WTC11 (cell line): ENCODE measurements around the gene POMC.

Source experiments
- FOXJ3 ChIP-seq: sonication (generic); formaldehyde crosslinking; IDR thresholded peaks from 2 replicates; pipeline ENCODE4 v1.9.0; 2021; ENCODE audit warnings: missing genetic modification reagents, mild to moderate bottlenecking, borderline replicate concordance
- NFYB ChIP-seq: sonication (generic); formaldehyde crosslinking; conservative IDR thresholded peaks from 2 replicates; pipeline ENCODE4 v1.8.0; 2022; ENCODE audit warnings: low read depth, missing genetic modification reagents
- SMAD3 ChIP-seq: sonication (generic); formaldehyde crosslinking; IDR thresholded peaks from 2 replicates; pipeline ENCODE4 v1.8.0; 2022; ENCODE audit warnings: missing genetic modification reagents, mild to moderate bottlenecking, borderline replicate concordance
- SOX15 ChIP-seq: fragments of 250-450 bp; sonication (Bioruptor Pico); IDR thresholded peaks from 2 replicates; pipeline ENCODE4 v1.9.0; 2021; ENCODE audit warnings: mild to moderate bottlenecking
- SP1 ChIP-seq: sonication (generic); formaldehyde crosslinking; conservative IDR thresholded peaks from 2 replicates; pipeline ENCODE4 v1.8.1; 2022; ENCODE audit warnings: missing genetic modification reagents
- TCF7 ChIP-seq: sonication (generic); formaldehyde crosslinking; IDR thresholded peaks from 2 replicates; pipeline ENCODE4 v1.8.0; 2022; ENCODE audit warnings: mild to moderate bottlenecking, low read depth, missing genetic modification reagents, moderate library complexity
- TF ChIP-seq, protein P1 (sequence below): fragments of 200-600 bp; IDR thresholded peaks from 2 replicates; pipeline ENCODE4 v1.8.0; 2022; ENCODE audit warnings: antibody characterized with exemption
- TF ChIP-seq, protein P2 (sequence below): sonication (generic); formaldehyde crosslinking; IDR thresholded peaks from 2 replicates; pipeline ENCODE4 v1.8.0; 2022; ENCODE audit warnings: mild to moderate bottlenecking, missing genetic modification reagents
- TF ChIP-seq, protein P3 (sequence below): sonication (generic); formaldehyde crosslinking; IDR thresholded peaks from 2 replicates; pipeline ENCODE4 v1.8.1; 2023; ENCODE audit warnings: mild to moderate bottlenecking, missing genetic modification reagents, moderate library complexity

DNA sequence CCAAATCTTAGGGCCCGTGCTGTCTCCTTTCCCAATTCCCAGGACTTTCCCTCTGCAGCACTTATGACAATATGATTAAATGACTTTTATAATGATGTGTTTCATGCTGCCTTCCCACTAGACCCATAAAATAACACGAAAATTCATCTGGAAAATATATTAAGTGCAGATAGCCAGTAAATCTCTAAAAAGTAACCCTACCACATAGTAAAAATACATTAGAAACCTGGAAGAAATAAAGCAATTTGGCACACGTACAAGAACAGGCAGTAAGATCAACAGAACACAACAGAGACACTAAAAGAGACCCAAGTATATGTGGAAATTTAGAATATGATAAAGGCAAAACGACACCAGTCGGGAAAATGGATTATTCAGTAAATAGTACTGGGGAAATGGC lies 30.2 kb upstream of the POMC start:
- TF ChIP-seq SMAD3 (CRISPR knock-in tag) (no peak), TCF7 (no peak), FOXJ3 (no peak), SOX15 (CRISPR knock-in tag) (no peak), SP1 (CRISPR knock-in tag) (no peak), NFYB (CRISPR knock-in tag) (no peak)
- TF ChIP-seq, protein P1, sequence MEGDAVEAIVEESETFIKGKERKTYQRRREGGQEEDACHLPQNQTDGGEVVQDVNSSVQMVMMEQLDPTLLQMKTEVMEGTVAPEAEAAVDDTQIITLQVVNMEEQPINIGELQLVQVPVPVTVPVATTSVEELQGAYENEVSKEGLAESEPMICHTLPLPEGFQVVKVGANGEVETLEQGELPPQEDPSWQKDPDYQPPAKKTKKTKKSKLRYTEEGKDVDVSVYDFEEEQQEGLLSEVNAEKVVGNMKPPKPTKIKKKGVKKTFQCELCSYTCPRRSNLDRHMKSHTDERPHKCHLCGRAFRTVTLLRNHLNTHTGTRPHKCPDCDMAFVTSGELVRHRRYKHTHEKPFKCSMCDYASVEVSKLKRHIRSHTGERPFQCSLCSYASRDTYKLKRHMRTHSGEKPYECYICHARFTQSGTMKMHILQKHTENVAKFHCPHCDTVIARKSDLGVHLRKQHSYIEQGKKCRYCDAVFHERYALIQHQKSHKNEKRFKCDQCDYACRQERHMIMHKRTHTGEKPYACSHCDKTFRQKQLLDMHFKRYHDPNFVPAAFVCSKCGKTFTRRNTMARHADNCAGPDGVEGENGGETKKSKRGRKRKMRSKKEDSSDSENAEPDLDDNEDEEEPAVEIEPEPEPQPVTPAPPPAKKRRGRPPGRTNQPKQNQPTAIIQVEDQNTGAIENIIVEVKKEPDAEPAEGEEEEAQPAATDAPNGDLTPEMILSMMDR: no peak
- TF ChIP-seq, protein P2, sequence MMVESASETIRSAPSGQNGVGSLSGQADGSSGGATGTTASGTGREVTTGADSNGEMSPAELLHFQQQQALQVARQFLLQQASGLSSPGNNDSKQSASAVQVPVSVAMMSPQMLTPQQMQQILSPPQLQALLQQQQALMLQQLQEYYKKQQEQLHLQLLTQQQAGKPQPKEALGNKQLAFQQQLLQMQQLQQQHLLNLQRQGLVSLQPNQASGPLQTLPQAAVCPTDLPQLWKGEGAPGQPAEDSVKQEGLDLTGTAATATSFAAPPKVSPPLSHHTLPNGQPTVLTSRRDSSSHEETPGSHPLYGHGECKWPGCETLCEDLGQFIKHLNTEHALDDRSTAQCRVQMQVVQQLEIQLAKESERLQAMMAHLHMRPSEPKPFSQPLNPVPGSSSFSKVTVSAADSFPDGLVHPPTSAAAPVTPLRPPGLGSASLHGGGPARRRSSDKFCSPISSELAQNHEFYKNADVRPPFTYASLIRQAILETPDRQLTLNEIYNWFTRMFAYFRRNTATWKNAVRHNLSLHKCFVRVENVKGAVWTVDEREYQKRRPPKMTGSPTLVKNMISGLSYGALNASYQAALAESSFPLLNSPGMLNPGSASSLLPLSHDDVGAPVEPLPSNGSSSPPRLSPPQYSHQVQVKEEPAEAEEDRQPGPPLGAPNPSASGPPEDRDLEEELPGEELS (CRISPR knock-in tag): no peak
- TF ChIP-seq, protein P3, sequence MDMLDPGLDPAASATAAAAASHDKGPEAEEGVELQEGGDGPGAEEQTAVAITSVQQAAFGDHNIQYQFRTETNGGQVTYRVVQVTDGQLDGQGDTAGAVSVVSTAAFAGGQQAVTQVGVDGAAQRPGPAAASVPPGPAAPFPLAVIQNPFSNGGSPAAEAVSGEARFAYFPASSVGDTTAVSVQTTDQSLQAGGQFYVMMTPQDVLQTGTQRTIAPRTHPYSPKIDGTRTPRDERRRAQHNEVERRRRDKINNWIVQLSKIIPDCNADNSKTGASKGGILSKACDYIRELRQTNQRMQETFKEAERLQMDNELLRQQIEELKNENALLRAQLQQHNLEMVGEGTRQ: no peak
